K562 (cell line): ENCODE results near the gene SUGP1.

ENCODE experiments used
- BRD4 ChIP-seq: fragments of 200-600 bp; sonication (generic); IDR thresholded peaks from 2 replicates; pipeline ENCODE4 v1.6.1; 2017; ENCODE audit warnings: inconsistent platforms
- MAZ ChIP-seq, 2 experiments: fragments of 450-650 bp in 1 of 2; sonication (generic) in 1 of 2; formaldehyde crosslinking; IDR thresholded peaks in 1 of 2; conservative IDR thresholded peaks in 1 of 2; 2 replicates each; pipeline versions ENCODE4 v1.4.0 to v1.5.0; 2020; ENCODE audit warnings: mild to moderate bottlenecking in 1 of 2, missing genetic modification reagents in 1 of 2
- POLR2AphosphoS5 ChIP-seq: IDR thresholded peaks from 2 replicates; pipeline ENCODE4 v1.6.1; 2011; ENCODE audit warnings: mild to moderate bottlenecking, low read depth, low read length, moderate library complexity; ENCODE audit not compliant: control insufficient read depth, insufficient read depth
- RBM15 ChIP-seq: fragments of 200-400 bp; formaldehyde crosslinking; IDR thresholded peaks from 2 replicates; pipeline ENCODE4 v1.6.1; 2018; ENCODE audit warnings: mild to moderate bottlenecking, low read length, moderate library complexity; ENCODE audit not compliant: insufficient read depth
- SMARCA4 ChIP-seq: fragments of 450-650 bp; IDR thresholded peaks from 2 replicates; pipeline ENCODE4 v1.6.1; 2016
- ZBTB7A ChIP-seq: IDR thresholded peaks from 2 replicates; pipeline ENCODE4 v1.6.1; 2011; ENCODE audit warnings: low read depth, mild to moderate bottlenecking, low read length, moderate library complexity, borderline replicate concordance; ENCODE audit not compliant: control insufficient read depth
- ZHX1 ChIP-seq: fragments of 150-350 bp; conservative IDR thresholded peaks from 2 replicates; pipeline ENCODE4 v1.6.1; 2014; ENCODE audit warnings: low read length
- ZNF3 ChIP-seq: fragments of 250-450 bp; sonication (Bioruptor Pico); IDR thresholded peaks from 2 replicates; pipeline ENCODE4 v1.5.0; 2021; ENCODE audit warnings: mild to moderate bottlenecking, moderate library complexity
- TF ChIP-seq, protein P1 (sequence below): fragments of 250-450 bp; sonication (Bioruptor Pico); IDR thresholded peaks from 2 replicates; pipeline ENCODE4 v1.8.0; 2021; ENCODE audit warnings: borderline replicate concordance, mild to moderate bottlenecking, moderate library complexity; ENCODE audit not compliant: poor library complexity, severe bottlenecking

- TF ChIP-seq ZHX1 (no peak), ZNF3 (CRISPR knock-in tag) (no peak), MAZ (CRISPR knock-in tag; conservative IDR thresholded peaks at IDR 0.05 in 1 of 2, IDR thresholded peaks at IDR 0.05 in 1 of 2) (no peak), ZBTB7A (no peak), SMARCA4 (no peak), BRD4 (no peak), POLR2AphosphoS5 (no peak), RBM15 (no peak)
- TF ChIP-seq, protein P1, sequence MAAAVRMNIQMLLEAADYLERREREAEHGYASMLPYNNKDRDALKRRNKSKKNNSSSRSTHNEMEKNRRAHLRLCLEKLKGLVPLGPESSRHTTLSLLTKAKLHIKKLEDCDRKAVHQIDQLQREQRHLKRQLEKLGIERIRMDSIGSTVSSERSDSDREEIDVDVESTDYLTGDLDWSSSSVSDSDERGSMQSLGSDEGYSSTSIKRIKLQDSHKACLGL (CRISPR knock-in tag): no peak
Observed at GRCh38 chr19:19274146-19274545, 46.2 kb downstream of the SUGP1 start.
